Keratinocyte (primary cell): ENCODE results near the gene SOWAHA. TPM values are rescaled to one million over a fixed set of nuclear protein-coding genes. Genes with fewer than 3 reads are reported as not detected.

Experiments
- DNase-seq: peaks from one replicate; pipeline ENCODE4 v3.0.0-alpha.2; 2011; ENCODE audit warnings: low read depth, missing footprints, low spot score
- FAIRE-seq: peaks from 2 replicates; lab custom pipeline; 2011; peaks lifted over from hg19 to GRCh38; lab: Jason Lieb, UNC
- H2AFZ ChIP-seq: 2 replicates; pipeline ENCODE4 v1.6.0; 2012; ENCODE audit warnings: low read length, control low read depth, inconsistent platforms; ENCODE audit not compliant: control insufficient read depth
- H3K27ac ChIP-seq: 2 replicates; pipeline ENCODE4 v1.5.1; 2011; ENCODE audit warnings: low read length; ENCODE audit not compliant: control insufficient read depth, insufficient read depth
- H3K27me3 ChIP-seq: 3 replicates; pipeline ENCODE4 v1.6.0; 2011; ENCODE audit warnings: low read length; ENCODE audit not compliant: control insufficient read depth, insufficient read depth; ENCODE audit errors: extremely low read depth
- H3K36me3 ChIP-seq, 2 experiments: 2 replicates in 1 of 2; 3 replicates in 1 of 2; pipeline ENCODE4 v1.5.1; 2011; ENCODE audit warnings: low read length in 2 of 2, mild to moderate bottlenecking in 1 of 2; ENCODE audit not compliant: control insufficient read depth in 2 of 2, insufficient read depth in 2 of 2; ENCODE audit errors: extremely low read depth in 1 of 2
- H3K4me1 ChIP-seq: 3 replicates; pipeline ENCODE4 v1.5.1; 2011; ENCODE audit warnings: low read length; ENCODE audit not compliant: control insufficient read depth, insufficient read depth; ENCODE audit errors: extremely low read depth
- H3K4me2 ChIP-seq: 3 replicates; pipeline ENCODE4 v1.6.0; 2011; ENCODE audit warnings: low read depth, low read length; ENCODE audit not compliant: control insufficient read depth, insufficient read depth; ENCODE audit errors: extremely low read depth
- H3K4me3 ChIP-seq, 3 experiments: fragments of 200-600 bp in 1 of 3; sonication (generic) in 1 of 3; 2 replicates in 2 of 3; 3 replicates in 1 of 3; pipeline ENCODE4 v1.5.1; 2011 to 2016; ENCODE audit warnings: low read length in 3 of 3, mild to moderate bottlenecking in 3 of 3, control low read depth in 2 of 3, inconsistent platforms in 1 of 3, low read depth in 1 of 3, mixed read lengths in 1 of 3, mixed run types in 1 of 3, moderate library complexity in 1 of 3; ENCODE audit not compliant: control insufficient read depth in 2 of 3, insufficient read depth in 2 of 3; ENCODE audit errors: extremely low read depth in 1 of 3
- H3K79me2 ChIP-seq: 2 replicates; pipeline ENCODE4 v1.6.0; 2012; ENCODE audit warnings: low read length; ENCODE audit not compliant: control insufficient read depth, insufficient read depth
- H3K9ac ChIP-seq: 3 replicates; pipeline ENCODE4 v1.6.0; 2011; ENCODE audit warnings: low read length; ENCODE audit not compliant: control insufficient read depth, insufficient read depth; ENCODE audit errors: extremely low read depth
- H3K9me1 ChIP-seq: 3 replicates; pipeline ENCODE4 v1.6.0; 2011; ENCODE audit warnings: low read length; ENCODE audit not compliant: control insufficient read depth, insufficient read depth; ENCODE audit errors: extremely low read depth
- H3K9me3 ChIP-seq: 2 replicates; pipeline ENCODE4 v1.5.1; 2012; ENCODE audit warnings: low read depth, low read length; ENCODE audit not compliant: control insufficient read depth
- H4K20me1 ChIP-seq: 3 replicates; pipeline ENCODE4 v1.6.0; 2011; ENCODE audit warnings: low read length; ENCODE audit not compliant: control insufficient read depth, insufficient read depth; ENCODE audit errors: extremely low read depth
- CTCF ChIP-seq, 3 experiments: IDR thresholded peaks in 1 of 3; conservative IDR thresholded peaks in 1 of 3; optimal IDR thresholded peaks in 1 of 3; 2 replicates in 2 of 3; 3 replicates in 1 of 3; pipeline versions ENCODE3 to v1.5.1; 2011; ENCODE audit warnings: low read length in 3 of 3, mild to moderate bottlenecking in 3 of 3, moderate library complexity in 2 of 3, control low read depth in 1 of 3, inconsistent platforms in 1 of 3; ENCODE audit not compliant: insufficient read depth in 2 of 3; ENCODE audit errors: extremely low read depth in 1 of 3
- EZH2 ChIP-seq: IDR thresholded peaks from one replicate; pipeline ENCODE4 v1.6.1; 2012; ENCODE audit warnings: inconsistent platforms, mild to moderate bottlenecking, low read length, moderate library complexity
- dilution Hi-C: fragments of 300-500 bp; cut with MboI; formaldehyde crosslinking; loops from one replicate; pipeline ENCODE4 v1.7.0; 2020; ENCODE audit warnings: low sequenced_read_pairs; ENCODE audit not compliant: extremely low pct_ligation_motif_present
- polyA plus RNA-seq, 5 experiments: library from polyadenylated mRNA; depleted of rRNA in 3 of 5; stranded (reverse) in 3 of 5; stranded (forward) in 1 of 5; unstranded in 1 of 5; fragments of >200 nt; gene quantifications; 1 replicate in 1 of 5; 2 replicates in 3 of 5; 3 replicates in 1 of 5; pipeline versions ENCODE4 v1.2.1 to v1.2.3, GENCODE V29; 2011 to 2012; ENCODE audit warnings: missing spikeins in 2 of 5, low read depth in 1 of 5, low replicate concordance in 1 of 5

SOWAHA gene
- polyA plus RNA-seq, 1 donor (not counting 4 experiments of a cell fraction or from before 2014, with no cell fraction given) = not detected

GRCh38 chr5:132853323-132853722 lies 40.2 kb downstream of the SOWAHA start:
- no peaks in the 10 kb centered on the region for H3K36me3 ChIP-seq
- H3K9me1 ChIP-seq = no peaks in the 10 kb centered on the region
- DNase-seq = no peak
- H3K9me3 ChIP-seq = no peaks in the 10 kb centered on the region
- no peak for FAIRE-seq
- no peaks in the 10 kb centered on the region for H3K4me1 ChIP-seq
- no peak overlapping the region for H3K27ac ChIP-seq
- TF ChIP-seq EZH2 (no peak), CTCF (optimal IDR thresholded peaks at IDR 0.05 in 1 of 3, IDR thresholded peaks at IDR 0.05 in 1 of 3, conservative IDR thresholded peaks at IDR 0.05 in 1 of 3; ENCODE audit: extremely low read depth in 1 of 3, insufficient read depth in 2 of 3, low read length in 3 of 3) (no peak)
- H3K79me2 ChIP-seq = no peaks in the 10 kb centered on the region
- no peaks in the 10 kb centered on the region for H3K27me3 ChIP-seq
- dilution Hi-C loops = no loop called here
- no peak overlapping the region for H3K4me2 ChIP-seq
- no peaks in the 10 kb centered on the region for H4K20me1 ChIP-seq
- no peak overlapping the region for H2AFZ ChIP-seq
- H3K4me3 ChIP-seq = no peak overlapping the region
- no peak overlapping the region for H3K9ac ChIP-seq

GRCh38 chr5:132853790-132854189 lies 40.7 kb downstream of the SOWAHA start:
- no peaks in the 10 kb centered on the region for H4K20me1 ChIP-seq
- no peaks in the 10 kb centered on the region for H3K4me1 ChIP-seq
- no peak overlapping the region for H3K9ac ChIP-seq
- no peak for TF ChIP-seq CTCF (optimal IDR thresholded peaks at IDR 0.05 in 1 of 3, IDR thresholded peaks at IDR 0.05 in 1 of 3, conservative IDR thresholded peaks at IDR 0.05 in 1 of 3; ENCODE audit: extremely low read depth in 1 of 3, insufficient read depth in 2 of 3, low read length in 3 of 3)
- no peak overlapping the region for H2AFZ ChIP-seq
- H3K79me2 ChIP-seq = no peaks in the 10 kb centered on the region
- no peak overlapping the region for H3K4me3 ChIP-seq
- H3K27me3 ChIP-seq = no peaks in the 10 kb centered on the region
- H3K27ac ChIP-seq = no peak overlapping the region
- no peak for FAIRE-seq
- dilution Hi-C loops = no loop called here
- no peaks in the 10 kb centered on the region for H3K9me1 ChIP-seq
- no peaks in the 10 kb centered on the region for H3K36me3 ChIP-seq
- no peaks in the 10 kb centered on the region for H3K9me3 ChIP-seq
- H3K4me2 ChIP-seq = no peak overlapping the region
- DNase-seq = no peak
